NCI-H1694 treated with DMSO at 0.1 percent for 48 hours (cell line): ENCODE results near the gene ALKBH2.
"Not testable (repeated sequence)": the region's sequence is repeated elsewhere in the genome, so short reads cannot be mapped to it uniquely, and the experiment has no call there.

Experiments used
- DNase-seq: peaks from one replicate; lab custom pipeline; 2025; lab: John Stamatoyannopoulos, UW

The ALKBH2 gene

GRCh38 chr12:109069307-109070271 is 23.7 kb downstream of the ALKBH2 start:
- DNase-seq: no peak

DNA sequence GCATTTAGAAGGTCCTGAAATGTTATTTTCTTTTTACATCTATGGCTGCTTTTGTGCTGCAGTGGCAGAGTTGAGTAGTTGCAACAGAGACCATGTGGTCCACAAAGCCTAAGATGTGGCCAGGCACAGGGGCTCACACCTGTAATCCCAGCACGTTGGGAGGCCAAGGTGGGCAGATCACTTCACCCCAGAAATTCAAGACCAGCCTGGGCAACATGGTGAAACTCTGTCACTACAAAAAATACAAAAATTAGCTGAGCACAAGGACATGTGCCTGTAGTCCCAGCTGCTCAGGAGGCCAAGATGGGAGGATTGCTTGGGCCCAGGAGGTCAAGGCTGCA is 27.4 kb downstream of the ALKBH2 start:
- DNase-seq: no peak

DNA sequence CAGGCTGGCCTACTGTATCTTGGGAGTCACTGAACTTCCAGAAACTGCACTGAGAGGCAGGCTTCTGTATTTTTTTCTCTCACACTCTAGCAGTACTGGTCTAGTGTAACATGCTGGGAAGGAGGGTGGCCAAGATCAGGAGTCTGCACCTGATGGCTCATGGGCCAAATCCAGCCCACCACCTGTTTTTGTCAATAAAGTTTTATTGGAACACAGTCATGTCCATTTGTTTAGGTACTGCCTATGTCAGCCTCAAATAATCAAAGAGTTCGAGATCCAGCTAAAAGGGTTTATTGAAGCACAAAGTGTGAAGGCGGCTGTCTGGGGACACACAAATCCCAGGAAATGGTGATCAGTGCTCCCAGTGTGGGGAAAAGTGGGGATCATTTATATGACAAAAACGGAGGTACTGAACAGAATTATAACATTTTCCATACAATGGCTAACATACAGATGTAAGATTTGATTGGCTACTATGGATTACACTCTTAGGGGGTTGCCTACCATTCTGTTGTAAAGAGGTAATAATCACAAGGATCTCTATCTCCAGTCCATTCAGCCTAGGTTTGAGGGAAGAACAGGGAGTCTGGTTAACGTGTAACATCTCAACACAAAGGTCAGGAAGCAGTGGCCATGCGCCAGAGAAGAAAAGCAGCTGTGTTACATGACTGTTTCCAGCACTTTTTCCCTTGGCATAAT is 28.0 kb downstream of the ALKBH2 start:
- DNase-seq: no peak

- no peak for DNase-seq
Observed at GRCh38 chr12:109064143-109064542, 29.1 kb downstream of the ALKBH2 start.

GRCh38 chr12:109058773-109059172 is 34.5 kb downstream of the ALKBH2 start:
- DNase-seq: no peak

GRCh38 chr12:109057376-109057775 is 35.9 kb downstream of the ALKBH2 start:
- no peak for DNase-seq

- no peak for DNase-seq
Observed at GRCh38 chr12:109056891-109057290, 36.4 kb downstream of the ALKBH2 start.

GRCh38 chr12:109054520-109054919 is 38.8 kb downstream of the ALKBH2 start:
- DNase-seq: no peak

DNA sequence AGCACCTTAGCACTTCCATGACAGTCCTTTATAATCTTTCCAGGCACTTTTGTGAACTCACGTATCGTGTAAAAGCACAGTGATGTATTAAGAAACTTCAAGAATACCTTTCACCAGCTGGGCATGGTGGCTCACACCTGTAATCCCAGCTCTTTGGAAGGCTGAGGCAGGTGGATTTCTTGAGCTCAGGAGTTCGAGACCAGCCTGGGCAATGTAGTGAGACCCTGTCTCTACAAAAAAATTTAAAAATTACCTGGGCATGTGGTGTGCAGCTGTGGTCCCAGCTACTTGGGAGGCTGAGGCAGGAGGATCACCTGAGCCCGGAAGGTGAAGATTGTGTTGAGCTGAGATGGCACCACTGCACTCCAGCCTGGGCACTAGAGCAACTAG is 39.2 kb downstream of the ALKBH2 start:
- DNase-seq: not testable (repeated sequence)

DNA sequence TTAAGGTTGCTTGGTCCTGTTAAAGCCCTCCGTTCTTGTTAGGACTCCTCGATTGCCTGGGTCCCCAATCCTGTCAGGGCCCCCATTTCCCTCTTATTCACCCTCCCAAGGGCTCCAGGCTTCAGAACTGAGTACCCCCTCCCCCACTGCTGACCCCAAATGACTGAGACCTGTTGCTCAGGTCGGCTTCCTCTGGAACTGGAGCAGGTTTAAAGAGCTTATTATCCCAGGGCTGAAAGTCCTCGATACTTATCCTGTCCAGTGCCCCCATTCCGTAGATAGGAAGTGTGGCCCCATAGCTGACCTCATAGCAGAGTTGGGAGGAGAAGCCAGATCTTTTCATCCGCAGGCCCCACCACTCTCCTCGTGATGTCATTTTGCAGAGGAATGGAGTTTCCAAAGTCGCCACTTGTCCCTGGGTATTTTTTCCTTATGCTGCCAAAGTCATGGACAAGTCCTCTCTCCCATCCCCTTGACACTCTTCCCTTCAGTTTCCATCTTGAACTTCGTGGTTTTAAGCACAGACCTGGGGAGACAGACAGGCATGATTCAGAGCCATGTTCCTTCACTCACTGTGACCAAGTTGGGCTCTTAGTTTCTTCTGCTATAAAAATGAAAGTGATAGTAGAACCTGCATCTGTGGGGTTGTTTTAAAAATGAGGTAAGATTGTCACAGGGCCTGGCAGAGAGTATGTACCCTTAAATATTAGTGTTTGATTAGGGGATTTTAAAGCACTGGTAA is 39.7 kb downstream of the ALKBH2 start:
- no peak for DNase-seq

DNA sequence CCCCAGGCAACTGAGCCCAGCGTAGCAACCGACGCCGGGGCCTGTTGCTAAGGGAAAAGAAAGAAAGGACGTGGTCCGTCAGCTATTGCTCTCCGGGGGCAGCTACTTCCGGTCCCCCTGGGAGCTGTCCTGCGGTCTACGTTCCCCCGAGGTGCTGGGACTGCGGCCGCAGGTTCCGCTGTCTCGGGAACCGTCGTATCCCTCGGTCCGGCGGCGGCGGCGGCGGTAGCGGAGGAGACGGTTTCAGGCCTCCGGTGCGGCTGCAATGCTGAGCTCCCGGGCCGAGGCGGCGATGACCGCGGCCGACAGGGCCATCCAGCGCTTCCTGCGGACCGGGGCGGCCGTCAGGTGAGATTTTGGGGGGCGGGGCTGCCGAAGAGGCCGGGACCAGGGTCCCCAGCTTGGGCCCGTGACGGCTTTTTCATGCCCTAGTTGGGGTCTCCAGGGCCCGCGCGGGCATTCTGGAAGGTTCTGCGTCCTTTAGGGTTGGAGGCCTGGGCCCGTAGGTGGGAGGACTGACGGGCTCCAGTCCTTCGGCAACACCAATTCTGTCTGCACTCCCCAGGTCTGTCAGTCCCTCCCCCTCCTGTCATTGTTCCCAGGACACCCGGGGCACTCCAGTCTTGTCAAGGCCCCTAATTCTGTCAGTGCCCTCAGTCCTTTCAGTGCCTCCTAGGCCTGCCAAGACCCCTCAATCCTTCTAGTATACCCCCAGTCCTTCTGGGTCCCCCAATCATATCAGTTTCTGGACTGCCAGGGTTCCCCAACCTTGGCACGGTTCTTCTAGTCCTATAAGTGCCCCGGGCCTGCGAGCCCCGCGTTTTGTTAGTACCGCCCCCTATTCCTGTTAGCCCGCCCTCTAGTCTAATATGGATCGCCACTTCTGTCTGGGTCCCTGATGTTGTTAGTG is 40.6 kb downstream of the ALKBH2 start, which contains the start of gene USP30:
Gene USP30 (plus strand): TSS at position 163 of the 910 bp plus-strand sequence. CDS start 103 bp downstream, at position 266.
- peak; percentile 54 for DNase-seq

GRCh38 chr12:109052097-109052413 is 41.2 kb downstream of the ALKBH2 start:
- DNase-seq: no peak

DNA sequence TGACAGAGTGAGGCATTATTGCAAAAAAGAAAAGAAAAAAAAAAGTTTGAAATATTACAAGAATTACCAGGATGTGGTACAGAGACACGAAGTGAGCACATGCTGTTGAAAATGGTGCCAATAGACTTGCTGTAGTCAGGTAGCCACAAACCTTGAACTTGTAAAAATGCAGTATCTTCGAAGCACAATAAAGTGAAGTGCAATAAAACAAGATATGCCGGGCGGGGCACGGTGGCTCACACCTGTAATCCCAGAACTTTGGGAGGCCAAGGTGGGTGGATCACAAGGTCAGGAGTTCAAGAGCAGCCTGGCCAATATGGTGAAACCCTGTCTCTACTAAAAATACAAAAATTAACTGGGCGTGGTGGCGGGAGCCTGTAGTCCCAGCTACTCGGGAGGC is 43.5 kb downstream of the ALKBH2 start:
- not testable (repeated sequence) for DNase-seq

DNA sequence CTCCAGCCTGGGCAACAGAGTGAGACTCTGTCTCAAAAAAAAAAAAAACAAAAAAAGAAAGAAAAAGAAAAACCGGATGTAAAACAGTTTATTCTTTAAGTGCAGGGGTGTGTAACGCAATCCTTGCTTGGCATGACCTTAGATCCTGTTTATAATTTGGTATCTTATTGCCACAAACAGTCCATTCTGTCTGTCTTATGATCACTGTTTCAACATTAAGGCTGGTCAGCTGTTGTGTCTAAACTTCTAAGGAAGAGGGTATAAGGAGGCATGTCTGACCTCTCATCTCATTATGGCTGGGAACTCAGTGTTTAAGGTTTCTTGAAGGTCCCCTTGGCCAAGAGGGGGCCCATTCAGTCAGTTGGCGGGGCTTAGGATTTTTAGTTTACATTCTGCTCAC is 44.6 kb downstream of the ALKBH2 start:
- DNase-seq: not testable (repeated sequence)

DNA sequence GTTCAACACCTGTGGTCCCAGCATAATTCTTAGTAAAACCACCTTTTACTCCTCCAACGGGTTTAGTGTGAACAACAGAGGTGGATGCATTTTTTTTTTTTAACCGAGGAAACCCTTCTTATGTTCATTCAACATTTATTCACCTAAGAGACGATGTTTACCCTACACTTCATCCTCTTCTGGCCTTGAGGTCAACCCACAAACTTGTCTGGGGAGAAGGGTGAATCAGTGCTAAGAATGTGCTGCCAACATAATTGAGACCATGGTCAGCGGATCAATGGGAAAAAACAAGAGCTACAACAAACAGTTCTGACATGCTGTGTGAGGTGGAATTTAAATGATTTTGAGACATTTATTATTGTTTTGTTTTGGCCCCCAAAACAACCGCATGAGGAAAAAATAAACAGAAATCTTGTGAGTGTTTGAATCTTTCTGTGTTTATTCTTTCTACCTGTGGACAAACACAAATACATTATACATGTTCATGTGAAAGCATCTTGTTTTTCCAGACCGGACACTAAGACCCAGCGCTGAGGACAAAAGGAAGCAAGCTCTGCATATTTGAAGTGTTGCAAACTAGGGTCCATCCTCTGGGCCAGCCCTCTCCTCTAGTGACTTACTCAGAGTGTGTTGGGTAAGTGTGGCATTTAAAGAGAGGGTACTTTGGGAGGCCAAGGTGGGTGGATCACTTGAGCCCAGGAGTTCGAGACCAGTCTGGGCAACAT is 46.0 kb downstream of the ALKBH2 start:
- DNase-seq: no peak

GRCh38 chr12:109044241-109044640 is 49.0 kb downstream of the ALKBH2 start:
- no peak for DNase-seq
